VCaP (cell line): ENCODE results near the gene SUPT6H.

Experiments used
- H3K27ac ChIP-seq: fragments of 450-650 bp; 2 replicates; pipeline ENCODE4 v1.5.1; 2017
- TF ChIP-seq, protein P1 (sequence below): fragments of 450-650 bp; conservative IDR thresholded peaks from 2 replicates; pipeline ENCODE4 v1.5.1; 2017; ENCODE audit warnings: mild to moderate bottlenecking, moderate library complexity

SUPT6H gene

DNA sequence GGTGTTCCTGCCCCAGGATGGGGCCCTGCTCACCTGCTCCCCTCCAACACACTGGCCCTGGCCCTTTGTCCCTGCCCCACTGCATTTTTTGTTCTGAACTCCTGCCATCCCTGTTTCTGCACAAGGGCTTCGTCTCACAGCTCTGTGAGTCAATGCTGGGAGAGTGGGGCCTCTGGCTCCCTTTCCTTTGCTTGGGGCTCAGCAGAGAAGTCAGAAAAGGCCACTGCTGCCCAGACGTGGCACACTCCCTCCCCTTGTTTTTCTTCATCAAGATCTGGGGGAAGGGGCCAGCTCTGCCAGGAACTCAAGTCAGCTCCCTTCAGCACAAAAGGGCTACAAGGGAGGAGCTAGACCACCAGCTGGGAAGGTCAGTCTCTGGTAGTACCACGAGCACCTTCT lies 40.7 kb downstream of the SUPT6H start:
- TF ChIP-seq, protein P1, sequence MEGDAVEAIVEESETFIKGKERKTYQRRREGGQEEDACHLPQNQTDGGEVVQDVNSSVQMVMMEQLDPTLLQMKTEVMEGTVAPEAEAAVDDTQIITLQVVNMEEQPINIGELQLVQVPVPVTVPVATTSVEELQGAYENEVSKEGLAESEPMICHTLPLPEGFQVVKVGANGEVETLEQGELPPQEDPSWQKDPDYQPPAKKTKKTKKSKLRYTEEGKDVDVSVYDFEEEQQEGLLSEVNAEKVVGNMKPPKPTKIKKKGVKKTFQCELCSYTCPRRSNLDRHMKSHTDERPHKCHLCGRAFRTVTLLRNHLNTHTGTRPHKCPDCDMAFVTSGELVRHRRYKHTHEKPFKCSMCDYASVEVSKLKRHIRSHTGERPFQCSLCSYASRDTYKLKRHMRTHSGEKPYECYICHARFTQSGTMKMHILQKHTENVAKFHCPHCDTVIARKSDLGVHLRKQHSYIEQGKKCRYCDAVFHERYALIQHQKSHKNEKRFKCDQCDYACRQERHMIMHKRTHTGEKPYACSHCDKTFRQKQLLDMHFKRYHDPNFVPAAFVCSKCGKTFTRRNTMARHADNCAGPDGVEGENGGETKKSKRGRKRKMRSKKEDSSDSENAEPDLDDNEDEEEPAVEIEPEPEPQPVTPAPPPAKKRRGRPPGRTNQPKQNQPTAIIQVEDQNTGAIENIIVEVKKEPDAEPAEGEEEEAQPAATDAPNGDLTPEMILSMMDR = no peak
- peak overlapping the region; percentile 74 for H3K27ac ChIP-seq

DNA sequence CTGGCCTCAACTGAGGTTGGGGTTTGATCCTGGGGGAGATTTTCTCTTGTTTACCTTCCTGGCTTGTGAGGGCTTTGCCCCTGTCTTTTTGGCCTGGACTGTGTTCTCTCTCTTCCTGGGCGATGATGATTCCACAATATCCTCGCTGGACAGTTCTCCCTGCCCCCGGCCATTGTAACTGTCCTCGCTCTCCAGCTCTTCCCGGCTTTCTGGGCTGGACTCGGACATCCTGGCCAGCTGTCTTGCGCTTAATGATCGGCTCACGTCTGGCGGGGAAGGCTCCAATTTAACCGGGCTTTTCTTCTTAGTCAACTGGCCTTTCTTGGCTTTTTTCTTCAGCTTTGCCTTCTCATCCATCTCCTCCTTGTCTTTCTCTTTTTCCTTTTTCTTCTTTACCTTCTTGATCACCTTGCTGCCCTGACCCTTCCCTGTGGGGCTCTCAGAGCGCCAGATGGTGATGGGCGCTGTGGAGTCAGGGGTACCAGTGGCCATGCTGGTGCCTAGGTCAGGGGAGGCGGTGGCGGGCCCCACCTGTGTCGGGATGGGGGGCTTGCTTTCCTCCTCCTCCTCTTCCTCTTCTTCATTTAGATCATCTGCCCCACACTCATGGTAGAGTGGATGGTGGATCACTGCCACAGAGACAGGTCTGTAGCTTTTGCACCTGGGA lies 41.7 kb downstream of the SUPT6H start:
- peak overlapping the region; percentile 74; the same call in 1 of the 2 replicates for H3K27ac ChIP-seq
- TF ChIP-seq, protein P1 = no peak

DNA sequence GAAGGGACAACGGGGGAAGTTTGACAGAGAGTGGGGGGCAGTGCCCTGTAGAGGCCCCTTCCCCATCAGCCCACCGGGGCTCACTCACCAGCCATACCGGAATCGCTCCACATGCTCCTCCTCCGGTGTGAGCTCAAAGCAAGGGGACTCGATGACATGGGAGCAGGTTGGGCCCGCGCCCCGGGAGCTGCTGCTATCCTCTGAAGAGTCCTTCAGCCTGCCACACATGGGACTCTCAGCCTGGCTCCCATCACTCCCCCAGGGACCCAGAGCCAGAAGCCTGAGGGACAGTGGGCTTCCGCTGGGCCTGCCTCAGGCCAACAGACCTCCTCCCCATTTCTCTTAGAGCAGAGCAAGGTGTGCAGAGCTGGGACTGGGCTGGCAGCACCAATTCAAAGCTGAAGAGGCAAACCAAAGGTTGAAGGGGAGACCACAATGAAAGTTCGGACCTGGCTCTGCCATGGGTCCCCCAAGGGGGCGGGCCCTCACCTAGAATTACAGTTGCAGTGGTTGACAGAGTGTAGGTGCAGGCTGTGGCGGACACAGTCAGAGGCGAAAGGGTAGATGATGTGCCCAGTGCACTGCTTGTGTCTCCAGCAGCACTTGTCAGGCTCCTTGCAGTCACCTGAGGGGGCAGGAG lies 42.3 kb downstream of the SUPT6H start:
- no peak overlapping the region; the same call in 1 of the 2 replicates for H3K27ac ChIP-seq

DNA sequence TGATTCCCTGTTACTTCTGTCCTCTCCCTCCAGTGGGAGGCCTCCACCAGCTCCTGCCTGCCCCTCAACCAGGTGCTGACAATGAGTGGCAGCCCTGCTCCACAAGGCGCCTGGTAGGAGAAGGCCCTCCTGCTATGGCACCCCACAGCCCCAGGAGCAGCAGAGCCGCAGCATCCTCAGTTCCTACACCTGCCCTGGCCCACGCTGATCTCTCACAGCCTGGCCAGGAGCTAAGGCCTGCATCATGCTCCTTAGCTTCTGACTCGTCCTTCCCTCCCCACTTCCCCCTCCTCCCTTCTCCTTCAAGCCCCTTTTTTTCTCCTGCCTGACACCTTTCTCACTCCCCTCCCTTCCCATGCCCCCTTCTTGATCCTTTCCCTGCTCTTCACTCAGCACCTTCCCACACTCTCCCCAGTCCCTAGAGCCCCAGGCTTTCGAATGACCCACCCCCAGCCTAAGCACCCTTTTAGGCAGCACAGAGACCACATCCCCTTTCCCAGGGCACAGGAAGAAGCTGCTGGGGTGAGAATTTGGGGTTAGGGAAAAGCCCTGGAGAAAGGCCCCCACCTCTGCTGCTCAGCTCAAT lies 43.2 kb downstream of the SUPT6H start:
- TF ChIP-seq, protein P1 = no peak
- H3K27ac ChIP-seq = no peak overlapping the region

More for the DNA sequence above, 42.3 kb downstream of the SUPT6H start:
- TF ChIP-seq, protein P1 = no peak

DNA sequence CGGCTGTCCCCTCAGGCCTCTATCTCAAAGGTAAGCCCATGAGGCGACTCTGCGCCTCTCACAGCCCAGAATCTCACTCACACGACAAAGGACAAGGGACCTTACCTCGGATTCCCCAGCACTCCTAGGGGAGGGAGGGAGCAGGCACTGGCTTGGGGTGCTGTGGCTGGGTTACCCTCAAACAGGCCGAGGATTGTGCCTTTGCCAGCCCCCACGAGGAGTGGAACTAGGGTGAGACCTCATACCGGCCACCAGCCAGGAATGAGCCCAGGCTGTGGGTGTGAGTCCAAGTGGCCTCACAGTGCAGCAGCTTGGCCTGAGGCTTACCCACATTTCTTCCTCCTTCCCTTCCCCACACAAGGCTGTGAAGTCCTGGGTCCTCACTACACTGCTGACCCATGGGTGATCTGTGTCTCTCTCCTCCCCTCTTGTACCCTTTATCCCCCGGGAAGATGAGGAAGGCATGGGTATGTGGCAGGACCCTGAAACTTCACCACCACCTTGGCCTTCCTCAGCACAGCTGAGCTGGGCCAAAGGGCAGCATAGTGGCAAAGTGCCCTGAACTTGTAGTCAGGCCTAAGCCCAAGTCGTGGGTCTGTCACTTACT lies 43.8 kb downstream of the SUPT6H start:
- H3K27ac ChIP-seq = no peak overlapping the region
- TF ChIP-seq, protein P1 = no peak

DNA sequence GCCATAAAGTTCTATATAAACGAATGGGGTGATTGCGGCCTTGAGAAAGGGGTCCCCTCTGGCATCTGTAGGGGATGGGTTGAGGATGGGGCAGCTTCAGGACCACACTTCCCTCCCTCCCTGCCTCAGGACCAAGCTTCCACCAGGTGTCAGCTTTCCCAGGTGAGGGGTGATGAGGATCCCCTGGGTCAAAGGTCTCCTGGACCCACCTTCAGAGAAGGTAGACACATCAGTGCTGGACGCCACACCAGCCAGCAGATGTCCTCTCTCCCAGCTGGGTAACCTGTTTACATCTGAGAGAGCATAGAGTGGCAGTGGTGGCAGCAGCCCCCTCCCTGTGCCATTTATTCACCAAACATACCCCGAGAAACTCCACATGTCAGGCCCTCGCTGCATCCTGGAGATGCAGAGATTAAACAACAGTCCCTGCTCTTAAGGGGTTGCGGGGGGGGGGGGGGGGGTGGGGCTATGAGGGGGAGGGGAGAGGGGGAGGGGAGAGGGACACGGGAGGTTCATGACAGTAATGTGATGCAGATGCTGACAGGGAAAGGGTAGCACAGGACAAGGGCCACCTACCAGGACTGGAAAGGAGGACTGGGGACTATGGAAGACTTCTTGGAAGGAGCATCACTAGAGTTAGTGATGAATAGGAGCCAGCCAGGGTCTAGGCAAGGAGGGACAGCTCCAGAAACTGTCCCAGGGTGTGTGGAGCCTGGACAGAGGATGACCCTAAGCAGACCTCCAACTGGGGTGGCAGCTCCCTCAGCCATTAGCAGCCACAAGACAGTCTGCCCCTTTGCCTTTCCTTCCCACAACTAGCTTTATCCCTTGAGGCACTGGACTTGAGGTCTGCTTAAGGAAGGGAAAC lies 44.7 kb downstream of the SUPT6H start:
- TF ChIP-seq, protein P1 = no peak
- no peak overlapping the region for H3K27ac ChIP-seq

DNA sequence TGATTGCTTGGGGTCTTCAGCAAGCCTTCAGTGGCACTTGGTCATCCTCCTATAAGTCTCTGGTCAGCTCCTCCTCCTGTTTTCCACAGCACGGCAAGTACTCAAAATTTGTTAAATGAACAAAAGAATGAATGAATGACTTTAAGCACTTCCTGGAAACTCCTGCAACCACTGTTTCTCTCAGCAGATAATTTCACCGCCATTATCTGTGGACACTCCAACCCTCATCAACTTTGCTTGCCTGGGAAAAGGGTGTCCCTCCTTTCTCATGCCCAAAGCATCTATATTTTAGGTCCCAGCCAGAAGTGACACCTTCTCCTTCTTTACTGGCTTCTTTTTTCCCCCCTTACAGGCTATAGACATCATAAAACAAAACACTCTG lies 45.3 kb downstream of the SUPT6H start:
- no peak overlapping the region for H3K27ac ChIP-seq

More for the DNA sequence above, 45.3 kb downstream of the SUPT6H start:
- TF ChIP-seq, protein P1 = no peak
